ENCODE measurements around the gene DDX3X.
"Not testable (repeated sequence)": the region's sequence is repeated elsewhere in the genome, so short reads cannot be mapped to it uniquely, and the experiment has no call there.

DDX3X gene

GRCh38 chrX:41373989-41374606, 40.1 kb downstream of the DDX3X start:
- DNase-seq (ENCODE audit: low read depth in 2 of 2), result no peak

- DNase-seq (ENCODE audit: low read depth in 2 of 2), result peak in 1 of 2 experiments; percentile 2
Observed at GRCh38 chrX:41377624-41378023, 43.7 kb downstream of the DDX3X start.

- DNase-seq (ENCODE audit: low read depth in 2 of 2), result no peak
Observed at GRCh38 chrX:41381685-41382084, 47.7 kb downstream of the DDX3X start.

GRCh38 chrX:41382714-41383645, 49.0 kb downstream of the DDX3X start:
- no peak for DNase-seq (ENCODE audit: low read depth in 2 of 2)

- DNase-seq (ENCODE audit: low read depth in 2 of 2), result peak; percentile 9 to 34
Observed at GRCh38 chrX:41384051-41384705, 50.2 kb downstream of the DDX3X start.

- DNase-seq (ENCODE audit: low read depth in 2 of 2), result no peak
Observed at GRCh38 chrX:41386222-41386990, 52.4 kb downstream of the DDX3X start.

- DNase-seq (ENCODE audit: low read depth in 2 of 2), result no peak
Observed at GRCh38 chrX:41388543-41388942, 54.6 kb downstream of the DDX3X start.

GRCh38 chrX:41389311-41389888, 55.4 kb downstream of the DDX3X start:
- no peak for DNase-seq (ENCODE audit: low read depth in 2 of 2)

- DNase-seq (ENCODE audit: low read depth in 2 of 2), result not testable (repeated sequence)
Observed at GRCh38 chrX:41390576-41390975, 56.6 kb downstream of the DDX3X start.

- DNase-seq (ENCODE audit: low read depth in 2 of 2), result no peak
Observed at GRCh38 chrX:41391606-41392005, 57.6 kb downstream of the DDX3X start.

- DNase-seq (ENCODE audit: low read depth in 2 of 2), result no peak
Observed at GRCh38 chrX:41394293-41394692, 60.3 kb downstream of the DDX3X start.

GRCh38 chrX:41397219-41397618, 63.3 kb downstream of the DDX3X start:
- DNase-seq (ENCODE audit: low read depth in 2 of 2), result no peak

GRCh38 chrX:41397768-41398167, 63.8 kb downstream of the DDX3X start:
- no peak for DNase-seq (ENCODE audit: low read depth in 2 of 2)

- not testable (repeated sequence) for DNase-seq (ENCODE audit: low read depth in 2 of 2)
Observed at GRCh38 chrX:41402556-41402955, 68.6 kb downstream of the DDX3X start.

- DNase-seq (ENCODE audit: low read depth in 2 of 2), result no peak
Observed at GRCh38 chrX:41405551-41405950, 71.6 kb downstream of the DDX3X start.

- no peak for DNase-seq (ENCODE audit: low read depth in 2 of 2)
Observed at GRCh38 chrX:41406201-41406600, 72.2 kb downstream of the DDX3X start.

GRCh38 chrX:41407816-41408215, 73.9 kb downstream of the DDX3X start:
- DNase-seq (ENCODE audit: low read depth in 2 of 2), result no peak

- DNase-seq (ENCODE audit: low read depth in 2 of 2), result no peak
Observed at GRCh38 chrX:41408576-41408975, 74.6 kb downstream of the DDX3X start.

GRCh38 chrX:41409006-41409405, 75.0 kb downstream of the DDX3X start:
- no peak for DNase-seq (ENCODE audit: low read depth in 2 of 2)

- DNase-seq (ENCODE audit: low read depth in 2 of 2), result not testable (repeated sequence)
Observed at GRCh38 chrX:41411222-41411621, 77.3 kb downstream of the DDX3X start.
